Effector CD4-positive, alpha-beta T cell (primary cell): ENCODE results near the gene ANKRD6.
A peak's percentile ranks its signal among the peaks of the same experiment; 100 is the strongest.

Experiments used
- DNase-seq: peaks from one replicate; pipeline ENCODE4 v3.0.0-alpha.2; 2020

The ANKRD6 gene

GRCh38 chr6:89414215-89414614, 18.7 kb upstream of the ANKRD6 start:
- no peak for DNase-seq

GRCh38 chr6:89415185-89415584, 17.8 kb upstream of the ANKRD6 start:
- DNase-seq = no peak

- no peak for DNase-seq
Observed at GRCh38 chr6:89416796-89417195, 16.2 kb upstream of the ANKRD6 start.

- no peak for DNase-seq
Observed at GRCh38 chr6:89430201-89430962, 2.6 kb upstream of the ANKRD6 start.

GRCh38 chr6:89433252-89434149, 549 bp downstream of the ANKRD6 start:
- peak; percentile 4 for DNase-seq

GRCh38 chr6:89434150-89434499, 1.2 kb downstream of the ANKRD6 start:
- DNase-seq = no peak

GRCh38 chr6:89434954-89435353, 2.0 kb downstream of the ANKRD6 start:
- no peak for DNase-seq

GRCh38 chr6:89436226-89436625, 3.3 kb downstream of the ANKRD6 start:
- DNase-seq = no peak

GRCh38 chr6:89438248-89438647, 5.3 kb downstream of the ANKRD6 start:
- DNase-seq = no peak

GRCh38 chr6:89439014-89439413, 6.1 kb downstream of the ANKRD6 start:
- DNase-seq = no peak

GRCh38 chr6:89440200-89440599, 7.2 kb downstream of the ANKRD6 start:
- DNase-seq = no peak

- DNase-seq = no peak
Observed at GRCh38 chr6:89443658-89444057, 10.7 kb downstream of the ANKRD6 start.

GRCh38 chr6:89449193-89449592, 16.2 kb downstream of the ANKRD6 start:
- DNase-seq = no peak

- DNase-seq = no peak
Observed at GRCh38 chr6:89452281-89452680, 19.3 kb downstream of the ANKRD6 start.

- DNase-seq = no peak
Observed at GRCh38 chr6:89454300-89454699, 21.3 kb downstream of the ANKRD6 start.

GRCh38 chr6:89458704-89459103, 25.8 kb downstream of the ANKRD6 start:
- no peak for DNase-seq

GRCh38 chr6:89459501-89459900, 26.5 kb downstream of the ANKRD6 start:
- DNase-seq = no peak

GRCh38 chr6:89460713-89461112, 27.8 kb downstream of the ANKRD6 start:
- DNase-seq = no peak

- DNase-seq = no peak
Observed at GRCh38 chr6:89462503-89462902, 29.6 kb downstream of the ANKRD6 start.

GRCh38 chr6:89464295-89464694, 31.3 kb downstream of the ANKRD6 start:
- DNase-seq = no peak

- DNase-seq = no peak
Observed at GRCh38 chr6:89467437-89467836, 34.5 kb downstream of the ANKRD6 start.

GRCh38 chr6:89468998-89469397, 36.0 kb downstream of the ANKRD6 start:
- DNase-seq = no peak

GRCh38 chr6:89471287-89471867, 38.4 kb downstream of the ANKRD6 start:
- no peak for DNase-seq

- DNase-seq = no peak
Observed at GRCh38 chr6:89475101-89475500, 42.1 kb downstream of the ANKRD6 start.
